ENCODE data around the gene CREB1.

The CREB1 gene

DNA sequence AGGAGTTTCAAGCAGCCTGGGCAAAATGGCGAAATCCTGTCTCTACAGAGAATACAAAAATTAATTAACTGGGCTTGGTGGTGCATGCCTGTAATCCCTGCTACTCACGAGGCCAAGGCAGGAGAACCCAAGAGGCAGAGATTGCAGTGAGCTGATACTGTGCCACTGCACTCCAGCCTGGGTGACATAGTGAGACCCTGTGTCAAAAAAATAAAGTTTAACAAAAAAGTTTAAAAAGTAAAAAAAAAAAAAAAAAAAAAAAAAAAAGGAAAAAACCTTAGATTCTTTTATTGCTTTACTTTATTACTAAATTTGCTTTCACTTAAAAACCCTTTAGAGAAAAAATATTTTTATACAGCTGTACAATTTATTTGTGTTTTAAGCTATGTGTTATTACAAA lies 10.7 kb downstream of the CREB1 start:
- no peak overlapping the region for H3K27ac ChIP-seq
- TF ChIP-seq CTCF (conservative IDR thresholded peaks at IDR 0.05), result no peak
- no peak for TF ChIP-seq ZFX (IDR thresholded peaks at IDR 0.05)

DNA sequence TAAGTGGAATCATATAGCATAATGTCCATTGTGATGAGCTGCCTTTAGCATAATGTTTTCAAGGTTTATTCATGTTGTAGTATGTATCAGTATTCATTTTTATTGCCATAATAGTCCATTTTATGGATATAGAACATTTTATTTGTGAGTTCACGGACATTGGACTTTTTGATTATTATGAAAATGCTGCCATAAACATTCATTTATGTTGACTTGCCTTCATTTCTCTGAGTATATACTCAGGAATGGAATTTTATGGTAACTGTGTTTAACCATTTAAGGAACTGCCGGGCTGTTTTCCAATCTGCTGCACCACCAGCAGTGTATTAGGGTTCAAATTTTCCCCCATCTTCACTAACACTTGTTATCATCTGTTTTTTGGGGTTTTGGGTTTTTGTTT lies 12.2 kb downstream of the CREB1 start:
- no peak overlapping the region for H3K27ac ChIP-seq
- TF ChIP-seq ZFX (IDR thresholded peaks at IDR 0.05) (no peak), CTCF (conservative IDR thresholded peaks at IDR 0.05) (no peak)

GRCh38 chr2:207543272-207543671 lies 13.5 kb downstream of the CREB1 start:
- no peak for TF ChIP-seq ZFX (IDR thresholded peaks at IDR 0.05)
- no peak for TF ChIP-seq CTCF (conservative IDR thresholded peaks at IDR 0.05)
- H3K27ac ChIP-seq, result no peak overlapping the region

DNA sequence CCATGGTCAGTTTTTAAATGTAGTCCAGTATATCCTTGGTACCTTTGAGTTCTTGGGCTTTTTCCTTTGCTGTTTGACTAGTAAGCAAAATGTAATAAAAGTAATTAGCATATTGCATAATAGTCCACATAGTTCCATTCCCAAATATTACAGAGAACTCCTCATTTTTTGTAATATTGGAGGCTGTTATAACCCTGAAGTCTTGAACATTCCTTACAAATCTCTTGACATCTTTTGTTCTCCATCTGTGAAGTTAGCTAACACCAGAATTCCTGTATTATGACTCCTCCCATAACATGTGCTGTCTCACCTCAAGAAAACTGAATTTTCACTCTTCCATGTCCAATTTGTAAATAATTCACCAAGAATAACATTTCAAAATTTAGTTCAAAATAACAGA lies 17.1 kb downstream of the CREB1 start:
- no peak overlapping the region for H3K27ac ChIP-seq
- no peak for TF ChIP-seq ZFX (IDR thresholded peaks at IDR 0.05)
- TF ChIP-seq CTCF (conservative IDR thresholded peaks at IDR 0.05), result no peak

GRCh38 chr2:207549145-207549544 lies 19.4 kb downstream of the CREB1 start:
- no peak for TF ChIP-seq ZFX (IDR thresholded peaks at IDR 0.05)
- no peak for TF ChIP-seq CTCF (conservative IDR thresholded peaks at IDR 0.05)

DNA sequence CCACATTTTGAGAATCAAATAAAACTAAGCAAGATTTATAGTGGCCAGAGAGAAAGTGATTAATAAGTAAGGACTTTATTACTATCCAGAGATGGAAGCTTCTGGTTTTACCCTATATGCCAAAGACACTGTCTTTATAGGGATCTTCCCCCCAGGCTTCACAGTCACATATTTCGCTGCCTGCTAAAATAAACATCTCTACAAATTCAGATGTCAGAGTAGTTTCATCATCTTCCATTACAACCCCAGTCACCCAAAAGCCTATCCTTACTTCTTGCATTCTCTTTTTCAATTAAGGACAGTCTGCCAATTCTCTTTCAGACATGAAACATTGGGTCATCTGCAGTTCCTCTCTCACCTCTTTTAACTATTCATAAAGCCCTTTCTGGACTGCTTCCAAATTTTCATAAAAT lies 28.3 kb downstream of the CREB1 start:
- no peak overlapping the region for H3K27ac ChIP-seq
- TF ChIP-seq ZFX (IDR thresholded peaks at IDR 0.05), result no peak
- no peak for TF ChIP-seq CTCF (conservative IDR thresholded peaks at IDR 0.05)

More at GRCh38 chr2:207549145-207549544, 19.4 kb downstream of the CREB1 start:
- H3K27ac ChIP-seq, result no peak overlapping the region

- H3K27ac ChIP-seq, result no peak overlapping the region
- TF ChIP-seq CTCF (conservative IDR thresholded peaks at IDR 0.05) (no peak), ZFX (IDR thresholded peaks at IDR 0.05) (no peak)
Observed at GRCh38 chr2:207561386-207562080, 31.8 kb downstream of the CREB1 start.
